AG20443 (cell line): ENCODE results near the gene SAE1.

ENCODE experiments used
- DNase-seq: peaks from one replicate; pipeline ENCODE4 v3.0.0; 2012; ENCODE audit warnings: low spot score, mixed read lengths

SAE1 gene

GRCh38 chr19:47221080-47221841 lies 90.6 kb downstream of the SAE1 start:
- DNase-seq: no peak

- no peak for DNase-seq
These were observed 91.3 kb downstream of the SAE1 start for GRCh38 chr19:47221890-47222289.

- peak; percentile 97 for DNase-seq
These were observed 95.3 kb downstream of the SAE1 start for GRCh38 chr19:47225746-47226425.

GRCh38 chr19:47226426-47227351 lies 96.1 kb downstream of the SAE1 start:
- peak; percentile 69 for DNase-seq

GRCh38 chr19:47227352-47228167 lies 96.9 kb downstream of the SAE1 start:
- DNase-seq: peak; percentile 84

GRCh38 chr19:47228168-47228936 lies 97.7 kb downstream of the SAE1 start:
- DNase-seq: peak; percentile 34

GRCh38 chr19:47228937-47229675 lies 98.5 kb downstream of the SAE1 start:
- peak; percentile 6 for DNase-seq

GRCh38 chr19:47229676-47230053 lies 99.0 kb downstream of the SAE1 start:
- peak; percentile 4 for DNase-seq

GRCh38 chr19:47230054-47230920 lies 99.7 kb downstream of the SAE1 start:
- DNase-seq: peak; percentile 59

GRCh38 chr19:47230921-47231214 lies 100.2 kb downstream of the SAE1 start, which contains the start of gene BBC3:
Gene BBC3 (minus strand): TSS chr19:47231199. CDS start chr19:47228431, 2,768 bp downstream.
- DNase-seq: no peak

GRCh38 chr19:47231215-47232054 lies 100.8 kb downstream of the SAE1 start:
- peak; percentile 93 for DNase-seq

- DNase-seq: peak; percentile 59
These were observed 102.0 kb downstream of the SAE1 start for GRCh38 chr19:47232422-47233211.

- DNase-seq: no peak
These were observed 105.5 kb downstream of the SAE1 start for GRCh38 chr19:47236072-47236675.

GRCh38 chr19:47239152-47239551 lies 108.5 kb downstream of the SAE1 start:
- no peak for DNase-seq

GRCh38 chr19:47239610-47240296 lies 109.1 kb downstream of the SAE1 start:
- peak; percentile 54 for DNase-seq

- no peak for DNase-seq
These were observed 109.9 kb downstream of the SAE1 start for GRCh38 chr19:47240556-47240955.
